Measurements from ENCODE around the gene PEX16. TPM values are rescaled to one million over a fixed set of nuclear protein-coding genes. Genes with fewer than 3 reads are reported as not detected.

Gene PEX16
- total and polyA plus RNA-seq, 5 donors from 2014 or later: 52.6 to 64.1 (median 61.4) TPM

- H3K4me3 ChIP-seq (ENCODE audit: low read depth, low read length): no peak overlapping the region
- no peak overlapping the region for H3K4me3 Mint-ChIP-seq
- ATAC-seq (ENCODE audit: low read depth in 2 of 2): no peak
- no peak overlapping the region for H3K27ac ChIP-seq (ENCODE audit: insufficient read depth, low read length, poor library complexity, severe bottlenecking)
- H3K27me3 Mint-ChIP-seq: no peaks in the 10 kb centered on the region
- no peaks in the 10 kb centered on the region for H3K4me1 ChIP-seq (ENCODE audit: control insufficient read depth, insufficient read depth, low read length, poor library complexity, severe bottlenecking)
- peaks cover 54% of the 10 kb centered on the region for H3K36me3 Mint-ChIP-seq
- H3K4me1 Mint-ChIP-seq: no peaks in the 10 kb centered on the region
- no peak overlapping the region for H3K27ac Mint-ChIP-seq
- no peaks in the 10 kb centered on the region for H3K27me3 ChIP-seq (ENCODE audit: control insufficient read depth, insufficient read depth, low read length)
- peaks cover 83% of the 10 kb centered on the region for H3K36me3 ChIP-seq (ENCODE audit: control insufficient read depth, insufficient read depth, low read length)
- no peak for DNase-seq
- H3K9me3 Mint-ChIP-seq: no peaks in the 10 kb centered on the region
- no peaks in the 10 kb centered on the region for H3K9me3 ChIP-seq (ENCODE audit: control insufficient read depth in 2 of 2, low read length in 2 of 2)
Observed at GRCh38 chr11:45871638-45872037, 46.0 kb downstream of the PEX16 start.

DNA sequence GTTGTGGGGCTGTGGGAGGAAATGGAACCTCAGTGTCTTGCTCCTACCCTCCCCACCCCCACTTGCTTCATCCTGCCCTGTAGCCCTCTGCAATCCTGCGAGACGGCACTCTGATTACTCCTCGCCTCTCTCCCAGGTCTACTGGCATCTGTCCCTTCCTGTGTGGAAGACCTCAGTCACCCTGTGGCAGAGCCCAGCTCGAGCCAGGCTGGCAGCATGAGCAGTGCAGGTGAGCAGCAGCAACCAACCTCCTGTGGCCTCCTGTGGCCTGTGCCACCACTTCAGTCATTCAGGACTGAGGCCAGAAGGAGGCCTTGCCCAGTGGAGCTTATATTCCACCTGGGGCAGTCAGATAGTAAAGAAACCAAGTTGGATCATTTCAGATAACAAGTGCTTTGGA lies 47.0 kb downstream of the PEX16 start:
- no peaks in the 10 kb centered on the region for H3K27me3 Mint-ChIP-seq
- Histone ChIP-seq H3K4me3 (ENCODE audit: low read depth, low read length) (no peak overlapping the region), H3K36me3 (ENCODE audit: control insufficient read depth, insufficient read depth, low read length) (peaks cover 84% of the 10 kb centered on the region), H3K27me3 (ENCODE audit: control insufficient read depth, insufficient read depth, low read length) (no peaks in the 10 kb centered on the region), H3K9me3 (ENCODE audit: control insufficient read depth in 2 of 2, low read length in 2 of 2) (no peaks in the 10 kb centered on the region), H3K27ac (ENCODE audit: insufficient read depth, low read length, poor library complexity, severe bottlenecking) (no peak overlapping the region), H3K4me1 (ENCODE audit: control insufficient read depth, insufficient read depth, low read length, poor library complexity, severe bottlenecking) (no peaks in the 10 kb centered on the region)
- H3K27ac Mint-ChIP-seq: no peak overlapping the region
- no peak for ATAC-seq (ENCODE audit: low read depth in 2 of 2)
- no peak for DNase-seq
- peaks cover 54% of the 10 kb centered on the region for H3K36me3 Mint-ChIP-seq
- H3K9me3 Mint-ChIP-seq: no peaks in the 10 kb centered on the region
- H3K4me1 Mint-ChIP-seq: no peaks in the 10 kb centered on the region
- H3K4me3 Mint-ChIP-seq: no peak overlapping the region

DNA sequence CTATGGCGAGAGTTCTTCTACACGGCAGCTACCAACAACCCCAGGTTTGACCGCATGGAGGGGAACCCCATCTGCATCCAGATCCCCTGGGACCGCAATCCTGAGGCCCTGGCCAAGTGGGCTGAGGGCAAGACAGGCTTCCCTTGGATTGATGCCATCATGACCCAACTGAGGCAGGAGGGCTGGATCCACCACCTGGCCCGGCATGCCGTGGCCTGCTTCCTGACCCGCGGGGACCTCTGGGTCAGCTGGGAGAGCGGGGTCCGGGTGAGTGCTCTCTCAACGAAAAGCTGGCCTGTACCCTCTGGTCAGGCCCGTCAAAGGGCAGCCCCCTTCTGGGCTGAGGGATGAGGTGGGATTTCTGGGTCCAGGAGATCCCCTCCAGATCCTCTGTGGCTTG lies 48.1 kb downstream of the PEX16 start:
- peaks cover 87% of the 10 kb centered on the region for H3K36me3 ChIP-seq (ENCODE audit: control insufficient read depth, insufficient read depth, low read length)
- no peaks in the 10 kb centered on the region for H3K9me3 Mint-ChIP-seq
- H3K4me3 ChIP-seq (ENCODE audit: low read depth, low read length): no peak overlapping the region
- ATAC-seq (ENCODE audit: low read depth in 2 of 2): no peak
- H3K27me3 Mint-ChIP-seq: no peaks in the 10 kb centered on the region
- DNase-seq: no peak
- H3K9me3 ChIP-seq (ENCODE audit: control insufficient read depth in 2 of 2, low read length in 2 of 2): no peaks in the 10 kb centered on the region
- no peak overlapping the region for H3K27ac Mint-ChIP-seq
- H3K27me3 ChIP-seq (ENCODE audit: control insufficient read depth, insufficient read depth, low read length): no peaks in the 10 kb centered on the region
- no peaks in the 10 kb centered on the region for H3K4me1 ChIP-seq (ENCODE audit: control insufficient read depth, insufficient read depth, low read length, poor library complexity, severe bottlenecking)
- H3K4me1 Mint-ChIP-seq: no peaks in the 10 kb centered on the region
- no peak overlapping the region for H3K4me3 Mint-ChIP-seq
- no peak overlapping the region for H3K27ac ChIP-seq (ENCODE audit: insufficient read depth, low read length, poor library complexity, severe bottlenecking)
- peaks cover 56% of the 10 kb centered on the region for H3K36me3 Mint-ChIP-seq

DNA sequence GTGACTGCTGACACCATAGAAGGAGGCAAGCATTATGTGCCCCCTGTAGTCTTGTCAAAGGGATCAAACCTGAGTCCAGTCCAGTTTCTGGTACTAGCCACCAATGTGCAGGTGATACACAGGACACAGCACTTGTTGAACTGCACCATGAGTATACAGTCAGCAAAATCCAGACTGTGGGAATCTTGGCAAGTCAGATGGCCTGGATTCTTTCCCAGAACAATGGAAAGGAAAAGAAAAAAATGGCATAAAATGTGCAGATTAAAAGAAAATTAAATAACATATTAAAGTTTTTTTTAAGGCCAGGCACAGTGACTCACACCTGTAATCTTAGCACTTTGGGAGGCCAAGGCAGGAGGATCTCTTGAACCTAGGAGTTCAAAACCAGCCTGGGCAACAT lies 53.6 kb downstream of the PEX16 start:
- Histone ChIP-seq H3K4me1 (ENCODE audit: control insufficient read depth, insufficient read depth, low read length, poor library complexity, severe bottlenecking) (no peaks in the 10 kb centered on the region), H3K9me3 (ENCODE audit: control insufficient read depth in 2 of 2, low read length in 2 of 2) (no peaks in the 10 kb centered on the region), H3K4me3 (ENCODE audit: low read depth, low read length) (no peak overlapping the region), H3K36me3 (ENCODE audit: control insufficient read depth, insufficient read depth, low read length) (peaks cover 97% of the 10 kb centered on the region), H3K27ac (ENCODE audit: insufficient read depth, low read length, poor library complexity, severe bottlenecking) (no peak overlapping the region), H3K27me3 (ENCODE audit: control insufficient read depth, insufficient read depth, low read length) (no peaks in the 10 kb centered on the region)
- Mint-ChIP-seq H3K9me3 (no peaks in the 10 kb centered on the region), H3K27me3 (no peaks in the 10 kb centered on the region), H3K27ac (no peak overlapping the region), H3K4me3 (no peak overlapping the region), H3K36me3 (peaks cover 65% of the 10 kb centered on the region), H3K4me1 (no peaks in the 10 kb centered on the region)
- DNase-seq: no peak
- ATAC-seq (ENCODE audit: low read depth in 2 of 2): no peak

GRCh38 chr11:45860764-45861510 lies 56.7 kb downstream of the PEX16 start:
- peaks cover 96% of the 10 kb centered on the region for H3K36me3 ChIP-seq (ENCODE audit: control insufficient read depth, insufficient read depth, low read length)
- H3K27me3 ChIP-seq (ENCODE audit: control insufficient read depth, insufficient read depth, low read length): no peaks in the 10 kb centered on the region
- no peak for DNase-seq
- H3K27ac Mint-ChIP-seq: no peak overlapping the region
- no peaks in the 10 kb centered on the region for H3K4me1 ChIP-seq (ENCODE audit: control insufficient read depth, insufficient read depth, low read length, poor library complexity, severe bottlenecking)
- no peak overlapping the region for H3K4me3 ChIP-seq (ENCODE audit: low read depth, low read length)
- peaks cover 0 to 6% (median 1%) of the 10 kb centered on the region in 4 donors for H3K4me1 Mint-ChIP-seq
- H3K36me3 Mint-ChIP-seq: peaks cover 64% of the 10 kb centered on the region
- no peak overlapping the region for H3K27ac ChIP-seq (ENCODE audit: insufficient read depth, low read length, poor library complexity, severe bottlenecking)
- H3K9me3 ChIP-seq (ENCODE audit: control insufficient read depth in 2 of 2, low read length in 2 of 2): no peaks in the 10 kb centered on the region
- no peaks in the 10 kb centered on the region for H3K9me3 Mint-ChIP-seq
- no peak overlapping the region for H3K4me3 Mint-ChIP-seq
- ATAC-seq (ENCODE audit: low read depth in 2 of 2): no peak
- H3K27me3 Mint-ChIP-seq: no peaks in the 10 kb centered on the region

DNA sequence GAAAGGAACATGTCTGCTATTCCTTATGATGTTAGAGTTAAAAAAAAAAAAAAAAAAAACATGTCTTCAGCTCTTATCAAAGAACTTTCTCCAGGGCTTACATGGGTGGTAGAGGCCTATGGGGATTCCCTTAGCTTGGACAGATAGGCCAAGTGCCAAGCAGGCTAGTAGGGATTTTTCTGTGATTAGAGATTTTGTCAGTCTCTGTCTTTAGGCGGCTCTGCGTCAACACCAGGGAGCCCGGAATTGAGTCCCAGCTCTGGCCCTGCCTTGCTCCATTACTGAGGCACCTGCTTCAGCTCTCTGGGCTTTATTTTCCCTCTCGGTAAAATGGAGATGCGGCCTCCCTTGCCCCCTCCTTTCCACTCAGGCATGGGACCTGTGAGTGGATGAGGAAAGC lies 57.3 kb downstream of the PEX16 start:
- peaks cover 64% of the 10 kb centered on the region for H3K36me3 Mint-ChIP-seq
- Histone ChIP-seq H3K4me1 (ENCODE audit: control insufficient read depth, insufficient read depth, low read length, poor library complexity, severe bottlenecking) (no peaks in the 10 kb centered on the region), H3K27me3 (ENCODE audit: control insufficient read depth, insufficient read depth, low read length) (no peaks in the 10 kb centered on the region), H3K9me3 (ENCODE audit: control insufficient read depth in 2 of 2, low read length in 2 of 2) (no peaks in the 10 kb centered on the region), H3K36me3 (ENCODE audit: control insufficient read depth, insufficient read depth, low read length) (peaks cover 96% of the 10 kb centered on the region), H3K27ac (ENCODE audit: insufficient read depth, low read length, poor library complexity, severe bottlenecking) (no peak overlapping the region), H3K4me3 (ENCODE audit: low read depth, low read length) (no peak overlapping the region)
- H3K4me1 Mint-ChIP-seq: peaks cover 0 to 8% (median 2%) of the 10 kb centered on the region in 4 donors
- no peaks in the 10 kb centered on the region for H3K9me3 Mint-ChIP-seq
- DNase-seq (no peak), ATAC-seq (ENCODE audit: low read depth in 2 of 2) (no peak)
- no peak overlapping the region for H3K27ac Mint-ChIP-seq
- no peak overlapping the region for H3K4me3 Mint-ChIP-seq
- no peaks in the 10 kb centered on the region for H3K27me3 Mint-ChIP-seq

Other genes with a start within 250 kb of the PEX16 start
- 8.1 TPM for gene SLC35C1, start 112.7 kb downstream of the PEX16 start, total RNA-seq
- 10 to 100 TPM in 3 of 4 donors, 1 to 10 TPM in 1; 9.2 to 18.4 (median 13.6) TPM for gene SLC35C1, start 112.7 kb downstream of the PEX16 start, polyA plus RNA-seq
- gene CRY2, start 70.4 kb downstream of the PEX16 start, total RNA-seq: 183 TPM
- 10 to 100 TPM; 23.4 to 34.1 (median 27.0) TPM for gene CRY2, start 70.4 kb downstream of the PEX16 start, polyA plus RNA-seq
- 4.1 TPM for gene MAPK8IP1, start 32.2 kb downstream of the PEX16 start, total RNA-seq
- under 1 TPM in 1 of 4 donors, not detected in 3; 0.18 TPM for gene MAPK8IP1, start 32.2 kb downstream of the PEX16 start, polyA plus RNA-seq
- gene FREY1, start 10.6 kb downstream of the PEX16 start, total RNA-seq: 1.8 TPM
- gene FREY1, start 10.6 kb downstream of the PEX16 start, polyA plus RNA-seq: not detected
- 4.2 TPM for gene LARGE2, start 4.8 kb upstream of the PEX16 start, total RNA-seq
- 1 to 10 TPM in 2 of 4 donors, under 1 TPM in 2; 0.65 to 3.4 (median 1.2) TPM for gene LARGE2, start 4.8 kb upstream of the PEX16 start, polyA plus RNA-seq
- 111 TPM for gene PHF21A, start 203.6 kb upstream of the PEX16 start, total RNA-seq
- 10 to 100 TPM in 1 of 4 donors, 1 to 10 TPM in 3; 6.0 to 11.3 (median 7.8) TPM for gene PHF21A, start 203.6 kb upstream of the PEX16 start, polyA plus RNA-seq

Data from CD4-positive, CD25-positive, alpha-beta regulatory T cell (primary cell).